Measurements from ENCODE around the gene UGT1A3.

The UGT1A3 gene

GRCh38 chr2:233793465-233794127 lies 64.8 kb downstream of the UGT1A3 start:
- no peak for DNase-seq (ENCODE audit: extremely low read depth in 1 of 2, low read depth in 1 of 2)

GRCh38 chr2:233794128-233794658 lies 65.4 kb downstream of the UGT1A3 start:
- no peak for DNase-seq (ENCODE audit: extremely low read depth in 1 of 2, low read depth in 1 of 2)

DNA sequence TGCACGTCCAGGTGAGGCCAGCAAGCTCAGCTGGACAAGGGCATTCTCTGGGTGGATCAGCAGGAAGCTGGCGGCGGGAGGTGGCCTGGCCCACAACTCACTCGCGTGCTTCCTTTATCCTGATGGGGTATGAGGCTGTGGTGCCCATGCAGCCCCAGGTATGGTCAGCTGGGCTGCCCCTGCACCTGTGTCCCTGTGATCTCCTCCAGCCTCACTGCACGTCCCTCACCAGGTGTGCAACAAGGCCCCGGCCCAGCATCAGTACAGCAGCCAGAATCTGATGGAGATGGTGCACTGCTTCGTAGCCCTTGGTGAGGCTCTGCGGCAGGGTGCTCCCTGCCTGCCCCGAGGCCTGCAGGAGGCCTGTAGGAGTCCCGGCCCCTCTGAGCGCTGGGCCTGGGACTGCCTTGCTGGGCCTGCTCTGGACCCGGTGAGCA lies 66.9 kb downstream of the UGT1A3 start:
- no peak for DNase-seq (ENCODE audit: extremely low read depth in 1 of 2, low read depth in 1 of 2)

GRCh38 chr2:233796254-233796653 lies 67.4 kb downstream of the UGT1A3 start:
- DNase-seq (ENCODE audit: extremely low read depth in 1 of 2, low read depth in 1 of 2), result no peak

DNA sequence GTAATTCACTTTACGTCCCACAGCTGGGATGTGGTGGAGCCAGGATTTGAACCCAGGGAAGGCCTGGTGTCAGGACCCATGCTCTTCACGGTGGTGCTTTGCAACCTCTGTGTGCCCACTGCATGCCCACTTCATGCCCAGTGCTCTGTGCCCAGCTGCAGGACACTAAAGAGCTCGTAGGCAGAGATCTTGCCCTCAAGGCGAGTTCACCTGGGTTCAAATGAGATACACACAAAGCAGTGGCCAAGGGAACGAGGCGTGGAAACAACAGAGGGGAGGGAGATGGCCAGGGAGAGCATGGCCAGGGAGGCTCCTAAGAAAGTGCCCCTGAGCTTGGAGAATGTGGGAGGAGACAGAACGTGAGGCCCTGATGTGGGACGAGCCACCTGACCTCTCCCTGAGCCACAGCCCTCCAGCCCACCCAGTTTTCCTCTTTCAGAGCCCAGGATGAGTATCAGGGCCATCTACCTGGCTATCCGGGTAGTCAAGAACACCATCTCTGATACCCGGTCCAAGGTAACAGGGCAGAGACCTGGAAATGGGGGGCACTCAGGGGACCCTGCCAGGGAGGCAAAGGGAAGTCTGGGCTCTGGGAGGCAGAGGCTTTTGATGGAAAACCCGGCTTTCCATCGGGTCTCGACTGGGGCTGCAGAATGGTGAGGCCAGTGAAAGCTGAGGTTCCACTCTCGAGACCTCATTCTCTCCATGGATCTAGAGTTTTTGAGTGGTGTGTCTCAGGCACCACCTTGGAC lies 69.7 kb downstream of the UGT1A3 start:
- no peak for DNase-seq (ENCODE audit: extremely low read depth in 1 of 2, low read depth in 1 of 2)

DNA sequence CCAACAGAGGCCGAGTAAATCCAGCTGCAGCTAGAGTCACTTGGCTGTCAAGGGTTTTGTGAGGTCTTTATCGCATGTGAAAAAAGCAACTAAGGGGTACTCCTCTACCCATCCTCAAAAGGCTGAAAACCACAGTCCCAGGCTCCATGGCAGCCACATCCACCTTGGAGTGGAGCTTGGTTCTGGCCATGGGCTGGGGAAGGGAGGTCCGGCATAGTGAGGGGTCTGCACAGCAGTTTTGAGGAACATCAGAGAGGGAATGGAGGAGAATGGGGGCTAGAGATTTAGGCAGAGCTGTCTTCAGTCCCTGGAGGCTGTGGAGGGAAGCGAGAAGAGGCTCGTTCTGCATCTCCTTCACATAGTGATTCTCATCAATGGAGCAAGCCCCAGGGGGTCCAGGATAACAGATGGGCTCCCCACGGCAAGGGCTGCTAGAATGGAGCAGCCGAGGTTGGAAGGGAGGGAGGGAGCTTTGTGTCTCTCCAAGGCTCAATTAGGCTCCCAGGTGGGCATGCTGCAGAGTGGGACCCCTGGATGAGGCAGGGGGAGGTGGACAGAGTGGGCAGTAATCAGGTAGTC lies 70.3 kb downstream of the UGT1A3 start:
- DNase-seq (ENCODE audit: extremely low read depth in 1 of 2, low read depth in 1 of 2), result no peak

DNA sequence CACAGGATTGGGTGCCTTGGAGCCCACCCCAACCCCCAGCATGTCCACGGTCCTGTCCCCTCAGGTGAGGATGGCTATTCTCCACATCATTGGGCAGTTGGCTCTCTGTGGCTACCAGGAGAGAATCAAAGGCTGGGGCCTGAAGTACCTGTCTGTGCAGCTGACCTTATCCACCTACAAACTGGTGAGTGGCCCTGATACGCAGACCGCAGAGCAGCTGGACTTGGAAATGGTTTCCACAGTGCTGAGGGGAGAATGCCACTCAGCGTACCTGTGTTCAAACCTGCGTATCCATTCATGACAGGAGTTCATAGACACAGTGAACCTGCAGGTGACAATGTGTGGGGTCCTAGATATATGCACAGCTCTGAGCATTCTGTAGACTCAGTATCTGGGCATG lies 70.9 kb downstream of the UGT1A3 start:
- no peak for DNase-seq (ENCODE audit: extremely low read depth in 1 of 2, low read depth in 1 of 2)

DNA sequence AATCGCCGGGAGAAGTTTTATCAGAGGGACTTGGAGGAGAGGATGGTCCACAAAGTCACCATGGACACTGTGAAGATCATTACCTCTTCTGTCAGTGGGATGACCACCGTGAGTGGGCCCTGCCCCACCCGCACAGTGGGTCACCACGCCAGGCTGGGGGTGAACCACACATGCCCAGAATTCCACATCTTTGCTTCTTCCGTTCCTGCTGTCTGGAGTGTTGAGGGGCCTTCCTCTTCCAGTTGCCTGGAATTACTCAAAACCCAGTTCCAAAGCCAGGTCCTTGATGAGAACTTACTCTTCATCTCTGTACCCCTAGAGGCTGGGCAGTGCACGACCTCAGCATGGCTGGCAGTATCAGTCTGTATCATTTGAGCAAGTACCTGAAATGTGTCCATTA lies 71.4 kb downstream of the UGT1A3 start:
- no peak for DNase-seq (ENCODE audit: extremely low read depth in 1 of 2, low read depth in 1 of 2)

DNA sequence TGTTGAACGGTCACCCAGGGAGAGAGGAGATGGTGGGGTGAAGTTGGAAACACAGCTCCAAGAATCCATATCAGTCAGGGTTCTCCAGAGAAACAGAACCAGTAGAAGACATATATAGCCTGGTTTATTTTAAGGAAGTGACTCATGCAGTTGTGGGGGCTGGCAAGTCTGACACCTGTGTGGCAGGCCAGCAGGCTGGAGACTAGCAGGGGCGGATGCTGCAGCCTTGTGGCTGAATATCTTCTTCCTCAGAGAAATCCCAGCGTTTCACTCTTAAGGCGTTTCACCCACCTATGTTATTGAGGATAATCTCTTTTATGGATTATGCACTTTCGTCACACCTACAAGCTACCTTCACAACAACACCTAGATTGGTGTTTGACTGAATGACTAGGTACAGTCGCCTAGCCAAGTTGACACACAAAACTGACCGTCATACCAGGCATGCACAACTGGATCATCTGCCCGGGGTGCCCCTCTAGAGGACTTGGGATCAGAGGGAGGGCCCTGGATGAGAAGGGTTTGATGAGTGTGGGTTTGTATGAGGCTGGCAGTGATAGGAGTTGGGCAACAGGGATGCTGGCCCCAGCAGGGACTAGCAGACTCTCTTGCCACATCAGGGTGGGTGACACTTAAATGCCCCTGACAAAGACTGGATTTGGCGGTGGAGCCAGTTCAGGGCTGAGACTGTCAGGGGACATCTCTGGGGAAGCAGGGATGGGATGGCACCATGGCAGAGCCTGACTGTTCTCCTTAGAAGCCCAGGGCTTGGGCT lies 72.7 kb downstream of the UGT1A3 start:
- DNase-seq (ENCODE audit: extremely low read depth in 1 of 2, low read depth in 1 of 2), result peak in 1 of 2 donors; percentile 21

DNA sequence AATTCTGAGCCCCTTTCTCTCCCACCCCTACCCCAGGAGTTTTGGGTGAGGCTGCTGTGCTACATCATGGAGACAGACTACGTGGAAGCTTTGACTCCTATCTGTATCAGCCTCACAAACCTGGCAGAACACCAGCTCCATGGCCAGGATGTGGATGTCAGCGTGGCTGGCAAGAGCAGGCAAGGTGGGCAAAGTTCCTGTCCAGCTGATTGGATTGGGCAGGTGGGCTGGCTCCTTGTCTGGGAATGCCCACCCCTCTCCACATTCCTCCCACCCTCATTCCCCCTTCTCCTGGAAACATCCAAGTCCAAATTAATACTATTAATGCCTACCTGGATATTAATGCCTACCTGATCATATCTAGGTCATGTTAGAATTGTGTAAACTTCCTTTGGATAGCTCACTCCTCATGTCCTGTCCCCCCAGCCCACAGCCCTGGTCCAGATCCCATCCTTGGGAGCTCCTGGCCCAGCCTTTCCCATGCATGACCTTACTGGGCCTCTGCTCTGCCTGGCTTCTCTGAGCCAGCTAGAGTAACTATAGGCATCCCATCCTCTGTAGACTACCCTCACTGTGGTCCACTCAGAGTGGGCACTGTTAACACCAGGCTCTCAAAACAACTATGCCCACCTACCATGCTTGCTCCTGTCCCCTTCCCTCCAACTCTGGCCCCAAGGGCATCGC lies 73.4 kb downstream of the UGT1A3 start:
- DNase-seq (ENCODE audit: extremely low read depth in 1 of 2, low read depth in 1 of 2), result no peak

GRCh38 chr2:233803292-233803911 lies 74.6 kb downstream of the UGT1A3 start:
- DNase-seq (ENCODE audit: extremely low read depth in 1 of 2, low read depth in 1 of 2), result no peak

- no peak for DNase-seq (ENCODE audit: extremely low read depth in 1 of 2, low read depth in 1 of 2)
Measured at GRCh38 chr2:233803994-233804393, 75.2 kb downstream of the UGT1A3 start.

- DNase-seq (ENCODE audit: extremely low read depth in 1 of 2, low read depth in 1 of 2), result no peak
Measured at GRCh38 chr2:233807215-233807865, 78.5 kb downstream of the UGT1A3 start.

DNA sequence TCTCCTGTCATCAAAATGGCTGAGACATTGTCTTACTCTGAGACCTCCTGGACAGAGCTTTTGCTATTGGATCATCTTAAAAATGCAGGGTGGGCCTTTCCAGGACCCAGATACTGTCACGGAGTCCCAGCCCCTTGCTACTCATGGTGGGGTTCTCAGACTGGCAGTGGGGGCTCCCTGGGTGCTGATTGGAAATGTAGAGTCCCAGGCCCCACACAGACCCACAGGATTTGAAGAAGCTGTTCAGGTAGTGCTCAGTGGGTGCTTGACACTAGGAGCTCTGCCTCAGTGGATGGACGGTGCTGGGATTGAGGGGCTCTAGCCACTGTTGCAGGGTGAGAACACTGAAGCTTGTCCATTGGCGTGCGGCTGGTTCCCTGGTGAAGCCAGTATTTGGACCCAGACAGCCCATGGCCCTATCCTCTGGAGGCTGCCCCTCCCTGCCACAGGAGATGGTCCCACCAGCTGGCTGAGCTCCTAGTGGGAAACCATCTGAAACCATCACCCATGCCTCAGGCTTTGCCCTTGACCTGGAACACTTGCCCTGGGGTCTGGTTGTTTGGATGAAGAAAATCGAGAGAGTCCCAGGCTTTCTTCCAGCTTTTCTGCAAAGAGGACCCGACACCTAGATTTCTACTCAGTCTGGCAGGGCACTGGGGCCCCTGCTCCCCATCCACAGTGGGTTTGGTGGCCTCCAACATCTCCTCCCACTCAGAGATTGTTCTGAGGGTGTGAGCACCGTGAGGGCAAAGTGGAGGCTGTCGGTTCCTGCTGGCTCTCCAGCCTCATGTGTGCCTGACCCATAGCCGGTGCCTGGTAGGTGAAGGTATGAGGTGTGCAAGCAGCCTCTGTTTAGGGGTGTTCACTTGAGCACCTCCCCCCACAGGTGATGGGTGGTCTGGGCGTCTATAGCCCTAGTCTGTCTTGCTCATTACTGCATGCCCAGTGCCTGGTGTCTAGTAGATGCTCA lies 79.4 kb downstream of the UGT1A3 start:
- no peak for DNase-seq (ENCODE audit: extremely low read depth in 1 of 2, low read depth in 1 of 2)

DNA sequence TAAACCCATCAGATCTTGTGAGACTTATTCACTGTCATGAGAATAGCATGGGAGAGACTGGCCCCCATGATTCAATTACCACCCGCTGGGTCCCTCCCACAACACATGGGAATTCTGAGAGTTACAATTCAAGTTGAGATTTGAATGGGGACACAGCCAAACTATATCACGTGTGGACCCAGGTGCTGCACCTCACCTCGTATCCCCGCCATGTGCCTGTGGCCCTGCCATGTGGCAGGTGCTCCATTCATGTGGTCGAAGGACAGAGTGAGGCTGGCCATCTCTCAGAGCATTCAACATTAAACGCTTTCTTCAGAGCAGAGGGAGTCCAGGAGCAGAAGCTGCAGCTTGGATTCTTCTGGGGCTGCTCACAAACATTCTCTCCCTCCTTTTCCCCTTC lies 81.5 kb downstream of the UGT1A3 start:
- no peak for DNase-seq (ENCODE audit: extremely low read depth in 1 of 2, low read depth in 1 of 2)

DNA sequence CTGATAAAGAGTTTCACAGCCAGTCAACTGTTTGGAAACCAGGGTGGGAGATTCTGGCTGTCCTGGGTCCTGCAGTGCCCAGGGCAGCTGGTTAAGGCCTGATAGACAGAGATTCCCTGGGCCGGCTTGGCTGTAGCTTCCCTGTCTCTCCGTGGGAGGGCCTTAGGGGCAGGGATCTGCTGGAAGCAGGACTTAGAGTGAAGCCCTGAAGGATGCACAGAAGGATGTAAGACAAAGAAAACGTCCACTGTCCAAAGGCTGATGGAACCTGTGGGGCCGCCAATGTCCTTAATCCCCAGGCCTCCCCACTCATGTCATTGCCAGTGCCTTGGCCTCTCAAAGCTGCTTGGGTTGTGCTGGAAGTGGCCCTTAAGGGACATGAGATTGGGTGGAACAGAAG lies 82.2 kb downstream of the UGT1A3 start:
- no peak for DNase-seq (ENCODE audit: extremely low read depth in 1 of 2, low read depth in 1 of 2)

DNA sequence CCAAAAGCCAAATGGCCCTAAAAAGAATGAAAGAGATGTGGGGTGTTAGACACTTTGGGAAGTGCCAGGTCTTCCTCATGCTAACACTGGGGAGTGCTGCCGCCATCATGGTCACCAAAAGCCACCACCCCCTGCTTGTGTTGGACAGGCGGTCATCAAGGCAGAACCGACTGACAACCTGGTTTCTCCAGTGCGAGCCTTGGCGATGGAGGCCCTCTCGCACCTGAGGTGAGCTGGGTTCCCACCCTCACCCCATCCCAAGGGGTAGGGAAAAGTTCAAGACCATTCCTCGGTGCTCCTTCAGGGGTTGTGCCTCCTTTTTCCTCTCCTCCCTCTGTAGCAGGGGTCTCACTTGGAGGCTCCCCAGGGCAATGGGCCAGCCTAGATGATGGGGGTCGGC lies 82.9 kb downstream of the UGT1A3 start:
- no peak for DNase-seq (ENCODE audit: extremely low read depth in 1 of 2, low read depth in 1 of 2)

DNA sequence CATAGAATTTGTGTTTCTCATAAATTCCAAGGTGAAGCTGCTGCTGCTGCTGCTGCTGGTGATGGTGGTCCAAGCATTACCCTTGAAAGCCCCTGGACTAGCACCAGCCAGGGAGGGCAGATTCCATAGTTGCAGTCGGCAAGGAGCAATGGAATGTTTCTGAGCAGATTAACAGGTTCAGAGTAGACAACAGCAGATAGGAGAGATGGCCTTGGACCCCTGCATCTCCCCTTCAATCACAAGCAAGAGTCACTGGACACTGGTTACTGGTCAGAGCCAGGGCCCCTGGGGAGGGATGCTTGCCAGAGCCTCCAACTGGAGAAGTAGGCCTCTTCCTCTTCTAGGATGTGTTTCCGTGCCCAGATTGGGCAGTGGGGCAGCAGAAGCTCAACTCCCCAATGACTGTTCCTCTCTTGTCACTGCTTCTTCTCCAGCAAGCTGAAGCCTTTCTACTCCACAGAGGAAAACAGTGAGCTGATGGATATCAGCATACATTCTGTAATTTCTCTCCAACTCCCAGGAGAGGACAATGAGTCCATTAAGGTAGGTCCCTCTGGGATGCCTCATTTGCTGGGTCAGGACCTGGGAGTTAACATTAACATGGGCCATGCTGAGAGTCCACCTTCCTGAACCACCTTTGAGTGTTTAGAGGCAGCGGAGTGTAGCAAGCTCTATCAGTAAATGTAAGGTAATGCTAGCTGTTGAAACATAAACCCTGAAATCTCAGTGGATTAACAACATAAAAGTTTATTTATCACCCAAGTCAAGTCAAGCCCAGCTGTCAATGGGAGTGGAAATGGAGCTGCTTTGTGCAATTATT lies 84.6 kb downstream of the UGT1A3 start:
- DNase-seq (ENCODE audit: extremely low read depth in 1 of 2, low read depth in 1 of 2), result no peak

Data from stimulated activated CD8-positive, alpha-beta memory T cell treated with anti-CD3 and anti-CD28 coated beads, Interleukin-7, amount 100 ng/mL, for 48 hours (primary cell).